Endothelial cell of umbilical vein (primary cell): ENCODE data around the gene HCRTR2.

ENCODE experiments used
- CTCF ChIP-seq, 2 donors: IDR thresholded peaks; 1 replicate in 1 of 2; 2 replicates in 1 of 2; pipeline ENCODE4 v1.5.1; 2011; ENCODE audit warnings: low read length in 2 of 2, mild to moderate bottlenecking in 2 of 2, moderate library complexity in 2 of 2, control low read depth in 1 of 2, inconsistent platforms in 1 of 2, low read depth in 1 of 2; ENCODE audit not compliant: insufficient read depth in 1 of 2; ENCODE audit errors: extremely low read depth in 1 of 2
- EZH2 ChIP-seq: IDR thresholded peaks from 2 replicates; pipeline ENCODE4 v1.6.1; 2012; ENCODE audit warnings: borderline replicate concordance, low read depth, mild to moderate bottlenecking, moderate library complexity, low read length, inconsistent platforms; ENCODE audit not compliant: severe bottlenecking
- FOS ChIP-seq: IDR thresholded peaks from 2 replicates; pipeline ENCODE4 v1.6.1; 2011; ENCODE audit warnings: mild to moderate bottlenecking, low read length, moderate library complexity, borderline replicate concordance; ENCODE audit not compliant: insufficient read depth
- JUN ChIP-seq: IDR thresholded peaks from 2 replicates; pipeline ENCODE4 v1.6.1; 2011; ENCODE audit warnings: borderline replicate concordance, low read depth; ENCODE audit not compliant: insufficient read length, insufficient read depth
- MYC ChIP-seq: IDR thresholded peaks from one replicate; pipeline ENCODE4 v1.6.1; 2011; ENCODE audit warnings: mild to moderate bottlenecking, low read depth, low read length
- POLR2A ChIP-seq: IDR thresholded peaks from 2 replicates; pipeline ENCODE4 v1.6.1; 2012; ENCODE audit warnings: low read depth, mild to moderate bottlenecking, control low read depth, low read length
- POLR2AphosphoS5 ChIP-seq: IDR thresholded peaks from 2 replicates; pipeline ENCODE4 v1.6.1; 2012; ENCODE audit warnings: low read depth, mild to moderate bottlenecking, control low read depth, low read length, moderate library complexity; ENCODE audit not compliant: insufficient read depth

GRCh38 chr6:55255113-55255512, 80.8 kb downstream of the HCRTR2 start:
- no peak for TF ChIP-seq POLR2A
- TF ChIP-seq JUN = no peak
- TF ChIP-seq POLR2AphosphoS5 = no peak
- TF ChIP-seq CTCF (IDR thresholded peaks at IDR 0.05; ENCODE audit: extremely low read depth in 1 of 2, insufficient read depth in 1 of 2, low read depth in 1 of 2, low read length in 2 of 2) = no peak
- TF ChIP-seq EZH2 = no peak
- no peak for TF ChIP-seq FOS
- no peak for TF ChIP-seq MYC
